Left renal pelvis (tissue), 4 donors: ENCODE data around the gene BUB3. TPM values are rescaled to one million over a fixed set of nuclear protein-coding genes. Genes with fewer than 3 reads are reported as not detected.
"Not testable (repeated sequence)": the region's sequence is repeated elsewhere in the genome, so short reads cannot be mapped to it uniquely, and the experiment has no call there.

Experiments
- DNase-seq, 4 donors: peaks; one replicate each; pipeline ENCODE4 v3.0.0-alpha.2; 2013; ENCODE audit warnings: low read depth in 4 of 4, low spot score in 3 of 4
- polyA plus RNA-seq, 4 donors: library from polyadenylated mRNA; unstranded; fragments of 120-200 nt; gene quantifications; one replicate each; pipeline ENCODE4 v1.2.1, GENCODE V29; 2013; ENCODE audit not compliant: insufficient read length in 4 of 4

The BUB3 gene
- polyA plus RNA-seq, 4 donors, result 91.8 to 138 (median 121) TPM

DNA sequence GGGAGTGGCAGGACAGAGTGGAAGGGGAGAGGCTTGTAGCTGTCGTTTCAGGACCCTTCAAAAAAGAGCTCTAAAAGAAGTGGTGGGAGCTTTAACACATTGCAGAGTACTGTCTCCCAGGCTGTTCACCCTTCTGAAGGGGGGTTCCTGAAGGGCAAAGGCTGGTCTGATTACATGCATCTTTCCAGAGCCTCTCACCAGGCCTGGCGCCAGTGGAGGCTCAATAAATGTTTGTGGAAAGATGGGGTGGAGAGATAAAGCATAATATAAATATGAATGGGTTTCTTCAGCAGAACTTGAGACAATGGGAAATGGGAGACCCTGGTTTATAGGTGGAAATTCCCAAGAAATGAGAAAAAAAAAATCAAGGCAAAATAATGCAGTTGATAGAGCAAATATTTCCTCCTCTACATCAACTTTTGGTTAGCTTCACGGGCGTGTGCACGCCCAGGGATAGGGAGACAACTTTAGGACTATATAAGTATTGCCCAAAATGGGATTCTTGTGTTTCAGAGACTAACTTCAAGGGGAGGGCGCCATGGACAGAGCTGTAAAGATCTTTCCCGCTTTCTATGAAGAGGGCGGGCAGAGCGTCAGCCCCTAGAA, 613 bp upstream of the BUB3 start:
- no peak for DNase-seq

DNA sequence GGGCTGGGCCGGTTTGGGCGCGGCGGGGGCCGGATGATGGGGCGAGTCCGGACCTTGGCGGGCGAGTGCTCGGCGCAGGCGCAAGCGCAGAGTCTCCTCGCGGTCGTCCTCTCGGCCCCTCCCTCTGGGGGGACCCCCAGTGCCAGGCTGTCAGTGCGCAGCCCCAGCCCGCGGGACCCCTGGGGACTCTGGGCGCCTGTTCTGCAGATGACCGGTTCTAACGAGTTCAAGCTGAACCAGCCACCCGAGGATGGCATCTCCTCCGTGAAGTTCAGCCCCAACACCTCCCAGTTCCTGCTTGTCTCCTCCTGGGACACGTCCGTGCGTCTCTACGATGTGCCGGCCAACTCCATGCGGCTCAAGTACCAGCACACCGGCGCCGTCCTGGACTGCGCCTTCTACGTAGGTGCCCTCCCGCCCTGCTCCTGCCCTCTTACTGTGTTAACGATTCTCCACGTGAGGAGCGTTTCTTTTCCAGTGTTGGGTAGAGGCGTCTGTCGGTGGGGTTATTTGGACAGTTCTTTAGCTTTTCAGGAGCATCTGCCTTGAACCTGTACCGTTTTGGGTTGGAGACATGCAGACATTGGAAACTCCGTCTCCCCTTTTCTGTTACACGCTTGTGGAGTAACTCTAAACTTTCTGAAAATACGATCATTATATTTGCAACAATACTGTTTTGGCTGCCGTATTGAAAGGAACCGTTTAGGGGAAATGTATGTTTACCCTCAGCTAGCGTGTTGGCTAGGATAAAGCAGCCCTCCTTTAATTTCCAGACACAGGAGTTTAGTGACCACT, 706 bp downstream of the BUB3 start:
- no peak for DNase-seq

- DNase-seq, result no peak
Measured at GRCh38 chr10:123156078-123156477, 1.9 kb downstream of the BUB3 start.

DNA sequence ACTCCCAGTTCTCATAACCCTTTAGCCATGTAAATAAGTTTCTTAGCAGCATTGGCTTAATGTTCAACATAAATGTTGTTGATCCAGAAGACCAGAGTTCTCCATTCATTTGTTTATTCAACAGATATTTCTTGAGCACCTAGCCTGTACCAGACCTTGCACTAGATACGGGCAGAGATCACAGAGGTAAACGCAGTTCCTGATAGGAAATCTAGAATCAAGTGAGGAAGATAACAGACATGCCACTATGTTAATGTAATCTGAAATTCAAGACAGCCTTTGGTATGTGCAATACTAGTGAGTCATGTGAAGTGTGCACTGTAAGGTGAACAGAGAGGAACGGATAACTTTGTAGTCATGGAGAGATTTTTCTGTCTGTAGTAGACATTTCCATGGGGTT, 3.0 kb downstream of the BUB3 start:
- DNase-seq, result no peak

- DNase-seq, result no peak
Measured at GRCh38 chr10:123158682-123159081, 4.5 kb downstream of the BUB3 start.

- DNase-seq, result no peak
Measured at GRCh38 chr10:123160311-123160980, 6.2 kb downstream of the BUB3 start.

DNA sequence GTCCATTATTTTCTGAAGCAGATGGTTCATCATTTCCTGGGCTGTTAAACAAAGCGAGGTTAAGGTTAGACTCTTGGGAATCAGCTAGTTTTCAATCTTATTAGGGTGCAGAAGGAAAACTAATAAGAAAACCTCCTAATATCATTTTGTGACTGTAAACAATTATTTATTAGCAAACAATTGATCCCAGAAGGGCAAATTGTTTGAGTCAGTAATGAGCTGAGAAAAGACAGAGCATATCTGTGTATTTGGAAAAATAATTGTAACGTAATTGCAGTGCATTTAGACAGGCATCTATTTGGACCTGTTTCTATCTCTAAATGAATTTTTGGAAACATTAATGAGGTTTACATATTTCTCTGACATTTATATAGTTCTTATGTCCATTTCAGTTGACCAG, 10.1 kb downstream of the BUB3 start:
- DNase-seq, result no peak

- DNase-seq, result no peak
Measured at GRCh38 chr10:123165445-123166072, 11.4 kb downstream of the BUB3 start.

- DNase-seq, result no peak
Measured at GRCh38 chr10:123166618-123167017, 12.4 kb downstream of the BUB3 start.

GRCh38 chr10:123170961-123171360, 16.8 kb downstream of the BUB3 start:
- no peak for DNase-seq

DNA sequence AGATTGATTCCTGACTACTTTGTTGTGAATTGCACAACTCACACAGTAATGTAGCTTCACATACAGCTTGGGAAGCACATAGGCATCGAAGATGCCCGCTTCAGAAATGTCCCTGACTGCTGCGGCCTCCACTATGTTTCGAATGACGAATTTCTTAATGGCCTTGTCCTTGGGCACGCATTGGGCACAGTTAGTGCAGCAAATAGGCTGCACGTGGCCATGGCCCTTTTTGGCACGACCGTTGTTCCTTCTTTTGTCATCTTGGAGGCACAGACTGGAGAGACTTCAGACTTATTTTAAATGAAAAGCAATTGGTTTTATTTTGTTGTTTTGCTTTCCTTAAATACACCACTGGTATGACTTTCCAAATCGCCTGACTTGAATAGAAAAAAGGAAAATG, 17.4 kb downstream of the BUB3 start:
- not testable (repeated sequence) for DNase-seq

DNA sequence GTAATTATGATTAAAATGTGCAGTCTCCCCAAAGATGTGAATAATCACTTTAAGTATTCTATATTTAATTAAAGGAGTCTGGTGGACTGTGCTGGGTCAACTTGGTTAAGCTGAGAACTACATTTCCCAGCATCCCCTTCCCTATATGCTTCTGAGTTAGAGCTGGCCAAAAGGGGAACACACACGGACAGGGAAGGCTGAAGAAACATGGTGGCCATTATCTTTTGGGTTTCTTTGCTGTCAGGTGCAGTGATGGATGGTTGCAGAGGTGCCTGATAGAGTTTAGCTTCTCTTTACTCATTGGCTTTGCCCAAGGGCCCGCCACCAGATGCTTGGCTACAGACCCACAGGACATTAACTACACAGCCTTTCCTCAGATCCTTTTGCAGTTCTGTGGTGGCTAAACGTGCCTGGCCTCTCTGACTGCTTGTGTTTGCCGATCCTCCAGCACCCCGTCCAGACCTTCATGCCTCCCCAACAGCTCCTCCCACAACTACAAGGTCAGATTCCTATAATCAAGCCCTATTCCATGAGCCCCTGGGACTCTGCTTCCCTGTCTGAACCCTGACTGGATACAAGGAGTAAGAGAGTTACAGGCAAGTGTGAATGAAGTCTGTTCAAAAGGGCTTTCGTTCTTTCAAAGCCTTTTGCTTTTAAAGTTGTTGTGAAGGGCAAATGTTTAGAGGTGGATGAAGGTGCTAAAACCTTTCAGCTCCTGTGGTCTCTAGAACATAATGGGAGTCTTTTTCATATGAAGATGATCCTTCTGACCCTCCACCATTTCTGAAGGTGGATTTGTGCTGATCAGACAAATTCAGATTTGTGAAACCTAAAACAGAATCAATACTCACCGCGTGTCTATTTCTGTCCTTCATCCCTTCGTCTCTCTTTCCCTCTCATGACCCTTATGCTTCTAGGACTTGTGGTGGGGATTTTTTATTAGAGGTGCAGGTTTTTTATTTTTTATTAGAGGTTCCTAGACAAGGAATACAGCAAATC, 21.5 kb downstream of the BUB3 start:
- no peak for DNase-seq

DNA sequence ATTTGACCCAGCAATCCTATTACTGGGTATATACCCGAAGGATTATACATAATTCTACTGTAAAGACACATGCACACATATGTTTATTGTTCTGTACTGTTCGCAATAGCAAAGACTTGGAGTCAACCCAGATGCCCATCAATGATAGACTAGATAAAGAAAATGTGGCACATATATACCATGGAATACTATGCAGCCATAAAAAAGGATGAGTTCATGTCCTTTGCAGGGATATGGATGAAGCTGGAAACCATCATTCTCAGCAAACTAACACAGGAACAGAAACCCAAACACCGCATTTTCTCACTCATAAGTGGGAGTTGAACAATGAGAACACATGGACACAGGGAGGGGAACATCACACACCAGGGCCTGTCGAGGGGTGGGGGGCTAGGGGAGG, 24.2 kb downstream of the BUB3 start:
- not testable (repeated sequence) for DNase-seq

GRCh38 chr10:123180101-123181090, 26.2 kb downstream of the BUB3 start:
- no peak for DNase-seq

GRCh38 chr10:123183724-123184123, 29.5 kb downstream of the BUB3 start:
- DNase-seq, result no peak

GRCh38 chr10:123187781-123188180, 33.6 kb downstream of the BUB3 start:
- DNase-seq, result no peak

DNA sequence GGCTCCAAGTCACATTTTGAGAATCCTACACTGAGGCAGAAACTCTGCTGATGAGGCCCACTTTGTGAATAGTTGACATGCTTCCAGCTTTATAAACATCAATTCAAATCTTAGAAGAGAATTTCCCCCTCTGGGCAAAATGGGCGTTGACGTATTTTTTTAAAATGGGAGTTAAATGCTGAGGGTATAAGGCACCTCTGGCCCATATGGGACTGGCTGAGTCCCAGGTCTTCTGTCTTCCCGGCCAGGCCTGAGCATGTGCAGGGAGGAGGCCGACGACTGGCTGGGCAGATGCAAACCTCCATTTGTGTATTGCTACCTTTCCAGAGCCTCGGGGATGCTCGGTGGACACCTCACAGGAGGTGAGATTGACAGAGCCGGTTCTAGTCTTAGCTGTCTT, 37.7 kb downstream of the BUB3 start:
- DNase-seq, result no peak

DNA sequence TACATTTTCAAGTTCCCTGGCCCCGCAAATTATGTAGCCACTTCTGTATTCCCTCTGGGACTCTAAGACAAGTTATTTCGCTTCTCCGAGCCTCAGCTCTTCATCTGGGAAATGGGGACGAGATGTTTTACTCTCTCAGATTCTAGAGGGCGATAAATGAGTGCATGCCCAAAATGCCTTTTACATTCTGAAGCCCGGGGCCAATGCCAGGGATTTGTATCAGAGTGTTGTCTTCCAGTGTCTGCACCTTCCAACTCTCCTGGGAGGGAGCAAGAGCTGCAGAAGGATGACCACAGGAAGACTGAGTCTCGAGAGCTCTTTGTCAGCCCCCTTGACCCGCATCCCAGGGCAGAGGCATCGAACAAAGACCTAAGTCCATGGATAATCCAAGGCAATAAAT, 39.9 kb downstream of the BUB3 start:
- DNase-seq, result no peak

DNA sequence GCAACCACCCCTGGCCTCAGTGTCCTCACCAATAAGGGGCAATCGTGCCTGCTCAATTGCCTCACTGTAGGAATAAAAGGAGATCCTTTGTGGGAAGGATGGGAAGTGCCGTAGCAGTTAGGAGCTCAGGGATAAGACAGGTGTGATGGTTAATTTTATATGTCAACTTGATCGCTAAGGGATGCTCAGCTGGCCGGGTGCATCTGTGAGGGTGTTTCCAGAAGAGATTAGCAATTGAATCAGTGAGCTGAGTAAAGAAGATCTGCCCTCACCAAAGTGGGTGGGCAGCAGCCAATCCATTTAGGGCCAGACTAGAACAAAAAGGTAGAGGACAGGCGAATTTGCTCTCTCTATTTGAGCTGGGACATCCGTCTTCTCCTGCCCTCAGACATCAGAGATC, 46.3 kb downstream of the BUB3 start:
- no peak for DNase-seq
